ENCODE data around the gene CENPP.
A peak's percentile ranks its signal among the peaks of the same experiment; 100 is the strongest.

CENPP gene

GRCh38 chr9:92633614-92634278 lies 308.0 kb downstream of the CENPP start:
- no peak for DNase-seq (ENCODE audit: extremely low spot score)
- POLR2A ChIA-PET, result no interaction called here
- TF ChIP-seq HDGF (IDR thresholded peaks at IDR 0.05; ENCODE audit: borderline replicate concordance) (no peak), NFRKB (IDR thresholded peaks at IDR 0.05) (no peak)
- CTCF ChIA-PET, result no interaction called here

GRCh38 chr9:92634712-92635605 lies 309.2 kb downstream of the CENPP start:
- peak; percentile 81 for DNase-seq (ENCODE audit: extremely low spot score)
- CTCF ChIA-PET, result no interaction called here
- TF ChIP-seq PKNOX1 (IDR thresholded peaks at IDR 0.05) (no peak), TARDBP (IDR thresholded peaks at IDR 0.05) (no peak), L3MBTL2 (conservative IDR thresholded peaks at IDR 0.05) (no peak), CTBP1 (IDR thresholded peaks at IDR 0.05; ENCODE audit: borderline replicate concordance) (no peak), BHLHE40 (IDR thresholded peaks at IDR 0.05; ENCODE audit: borderline replicate concordance) (no peak), FOXM1 (IDR thresholded peaks at IDR 0.05; ENCODE audit: borderline replicate concordance) (no peak), NFRKB (IDR thresholded peaks at IDR 0.05) (no peak), ELF4 (IDR thresholded peaks at IDR 0.05) (no peak), SUZ12 (IDR thresholded peaks at IDR 0.05) (no peak), FOXA1 (IDR thresholded peaks at IDR 0.05) (no peak), LEF1 (IDR thresholded peaks at IDR 0.05; ENCODE audit: borderline replicate concordance) (no peak), SP1 (IDR thresholded peaks at IDR 0.05) (no peak)
- POLR2A ChIA-PET, result no interaction called here

DNA sequence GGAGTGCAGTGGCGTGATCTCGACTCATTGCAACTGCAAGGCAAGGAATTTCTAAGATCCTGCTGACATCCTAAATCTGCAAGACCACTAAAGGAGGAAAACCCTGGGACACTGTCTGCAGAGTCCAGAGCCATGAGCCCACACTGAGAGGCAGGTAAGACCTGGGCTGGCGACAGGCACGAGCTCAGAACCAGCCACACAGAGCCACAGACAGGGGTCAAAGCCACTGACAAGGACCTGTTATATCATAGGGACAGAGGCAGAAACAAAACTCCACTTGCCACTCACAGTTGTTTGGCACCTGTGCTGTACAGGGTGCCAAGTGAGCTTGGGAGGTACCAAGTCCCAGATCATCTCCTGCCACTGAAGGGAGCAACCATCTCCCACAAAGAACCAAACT lies 310.0 kb downstream of the CENPP start:
- POLR2A ChIA-PET, result no interaction called here

GRCh38 chr9:92636627-92637026 lies 310.9 kb downstream of the CENPP start:
- TF ChIP-seq LEF1 (IDR thresholded peaks at IDR 0.05; ENCODE audit: borderline replicate concordance), result no peak
- no peak for TF ChIP-seq FOXM1 (IDR thresholded peaks at IDR 0.05; ENCODE audit: borderline replicate concordance)
- TF ChIP-seq ARNT (IDR thresholded peaks at IDR 0.05), result no peak
- no peak for TF ChIP-seq FOXA1 (IDR thresholded peaks at IDR 0.05)
- no peak for TF ChIP-seq CTBP1 (IDR thresholded peaks at IDR 0.05; ENCODE audit: borderline replicate concordance)
- TF ChIP-seq ELF4 (IDR thresholded peaks at IDR 0.05), result no peak
- no peak for TF ChIP-seq BHLHE40 (IDR thresholded peaks at IDR 0.05; ENCODE audit: borderline replicate concordance)
- no peak for TF ChIP-seq PKNOX1 (IDR thresholded peaks at IDR 0.05)
- TF ChIP-seq TARDBP (IDR thresholded peaks at IDR 0.05), result no peak
- TF ChIP-seq HDGF (IDR thresholded peaks at IDR 0.05; ENCODE audit: borderline replicate concordance), result no peak
- no peak for TF ChIP-seq SUZ12 (IDR thresholded peaks at IDR 0.05)
- ChIA-PET CTCF (no interaction called here), POLR2A (no interaction called here)
- no peak for DNase-seq (ENCODE audit: extremely low spot score)

More for the DNA sequence above, 310.0 kb downstream of the CENPP start:
- no peak for DNase-seq (ENCODE audit: extremely low spot score)
- TF ChIP-seq ARNT (IDR thresholded peaks at IDR 0.05), result no peak
- no peak for TF ChIP-seq NFRKB (IDR thresholded peaks at IDR 0.05)
- TF ChIP-seq BHLHE40 (IDR thresholded peaks at IDR 0.05; ENCODE audit: borderline replicate concordance), result no peak
- no peak for TF ChIP-seq HDGF (IDR thresholded peaks at IDR 0.05; ENCODE audit: borderline replicate concordance)
- no peak for TF ChIP-seq LEF1 (IDR thresholded peaks at IDR 0.05; ENCODE audit: borderline replicate concordance)
- no peak for TF ChIP-seq SP1 (IDR thresholded peaks at IDR 0.05)
- TF ChIP-seq FOXK2 (IDR thresholded peaks at IDR 0.05), result no peak
- no peak for TF ChIP-seq SUZ12 (IDR thresholded peaks at IDR 0.05)
- no peak for TF ChIP-seq ZNF384 (IDR thresholded peaks at IDR 0.05)
- no peak for TF ChIP-seq CTBP1 (IDR thresholded peaks at IDR 0.05; ENCODE audit: borderline replicate concordance)
- no peak for TF ChIP-seq L3MBTL2 (conservative IDR thresholded peaks at IDR 0.05)
- TF ChIP-seq FOXM1 (IDR thresholded peaks at IDR 0.05; ENCODE audit: borderline replicate concordance), result no peak
- no peak for TF ChIP-seq TARDBP (IDR thresholded peaks at IDR 0.05)
- TF ChIP-seq ELF4 (IDR thresholded peaks at IDR 0.05), result no peak
- no peak for TF ChIP-seq FOXA1 (IDR thresholded peaks at IDR 0.05)
- no peak for TF ChIP-seq PKNOX1 (IDR thresholded peaks at IDR 0.05)
- CTCF ChIA-PET, result no interaction called here

- TF ChIP-seq NFRKB (IDR thresholded peaks at IDR 0.05) (no peak), FOXA1 (IDR thresholded peaks at IDR 0.05) (no peak), HDGF (IDR thresholded peaks at IDR 0.05; ENCODE audit: borderline replicate concordance) (no peak), SP1 (IDR thresholded peaks at IDR 0.05) (no peak), FOXK2 (IDR thresholded peaks at IDR 0.05) (no peak), SUZ12 (IDR thresholded peaks at IDR 0.05) (no peak), LEF1 (IDR thresholded peaks at IDR 0.05; ENCODE audit: borderline replicate concordance) (no peak), ARNT (IDR thresholded peaks at IDR 0.05) (no peak), TARDBP (IDR thresholded peaks at IDR 0.05) (no peak), L3MBTL2 (conservative IDR thresholded peaks at IDR 0.05) (no peak), CTBP1 (IDR thresholded peaks at IDR 0.05; ENCODE audit: borderline replicate concordance) (no peak), FOXM1 (IDR thresholded peaks at IDR 0.05; ENCODE audit: borderline replicate concordance) (no peak)
- CTCF ChIA-PET, result no interaction called here
- POLR2A ChIA-PET, result no interaction called here
- no peak for DNase-seq (ENCODE audit: extremely low spot score)
Observed at GRCh38 chr9:92637326-92637725, 311.6 kb downstream of the CENPP start.
